Renal pelvis (tissue), 4 donors: ENCODE measurements around the gene KDM1A. TPM values are rescaled to one million over a fixed set of nuclear protein-coding genes. Genes with fewer than 3 reads are reported as not detected.

Source experiments
- DNase-seq: peaks from one replicate; pipeline ENCODE4 v3.0.0-alpha.2; 2013
- polyA plus RNA-seq, 3 donors: library from polyadenylated mRNA; unstranded; fragments of 120-200 nt; gene quantifications; one replicate each; pipeline ENCODE4 v1.2.1, GENCODE V29; 2013; ENCODE audit not compliant: insufficient read length in 3 of 3

KDM1A gene
- polyA plus RNA-seq, 3 donors = 132 to 143 (median 135) TPM

DNA sequence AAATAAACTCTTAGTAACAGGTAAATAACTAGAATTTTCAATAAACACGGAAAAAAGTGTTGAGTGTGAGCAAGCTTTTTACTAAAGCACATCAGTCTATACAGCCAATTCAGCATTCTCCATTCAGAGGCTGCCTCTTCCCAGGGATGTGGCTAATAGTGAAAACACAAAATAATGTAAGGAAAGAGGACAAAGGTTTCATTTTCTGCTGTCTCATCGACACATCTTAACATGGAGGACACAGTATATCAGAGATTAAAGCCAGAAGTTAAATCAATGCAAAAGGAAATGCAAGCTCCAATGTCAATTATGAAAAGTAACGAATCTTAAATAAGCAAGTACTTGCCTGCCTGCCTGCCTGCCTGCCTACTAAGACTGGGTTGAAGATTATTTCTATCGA is 106.2 kb downstream of the KDM1A start:
- no peak for DNase-seq

DNA sequence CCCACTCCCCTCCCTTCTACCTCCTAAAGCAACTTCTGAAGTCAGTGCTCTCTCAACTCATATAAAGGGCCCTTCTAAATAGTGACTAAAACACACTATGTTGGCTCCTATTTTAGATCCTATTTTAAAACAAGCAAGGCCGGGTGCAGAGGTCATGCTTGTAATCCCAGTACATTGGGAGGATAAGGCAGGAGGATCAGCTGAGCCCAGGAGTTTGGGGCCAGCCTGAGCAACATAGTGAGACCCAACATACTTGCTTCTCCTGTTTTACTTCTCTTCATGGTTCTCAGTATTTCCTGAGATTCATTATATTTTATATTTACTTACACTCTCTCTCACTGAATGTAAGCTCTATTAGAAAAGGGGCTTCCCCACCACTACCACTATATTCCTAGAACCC is 106.9 kb downstream of the KDM1A start:
- DNase-seq = no peak

DNA sequence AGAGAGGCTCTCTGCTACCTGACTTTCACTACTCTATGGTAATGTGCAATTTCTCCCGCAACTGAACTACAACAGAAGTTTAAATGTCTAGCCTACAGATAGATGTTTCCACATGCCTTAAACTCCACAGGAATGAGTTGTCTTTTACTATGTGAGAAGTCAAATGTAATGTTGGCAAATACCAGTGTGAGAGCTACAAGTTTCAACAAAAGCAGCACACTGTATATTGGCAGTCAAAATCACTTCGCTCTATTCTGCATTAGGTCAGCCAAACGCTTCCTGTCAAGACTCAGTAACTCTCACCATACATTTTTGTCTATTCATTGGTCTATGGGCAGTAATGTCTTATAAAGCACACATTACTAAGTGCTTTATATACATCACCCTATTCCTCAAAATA is 107.5 kb downstream of the KDM1A start:
- DNase-seq = no peak

DNA sequence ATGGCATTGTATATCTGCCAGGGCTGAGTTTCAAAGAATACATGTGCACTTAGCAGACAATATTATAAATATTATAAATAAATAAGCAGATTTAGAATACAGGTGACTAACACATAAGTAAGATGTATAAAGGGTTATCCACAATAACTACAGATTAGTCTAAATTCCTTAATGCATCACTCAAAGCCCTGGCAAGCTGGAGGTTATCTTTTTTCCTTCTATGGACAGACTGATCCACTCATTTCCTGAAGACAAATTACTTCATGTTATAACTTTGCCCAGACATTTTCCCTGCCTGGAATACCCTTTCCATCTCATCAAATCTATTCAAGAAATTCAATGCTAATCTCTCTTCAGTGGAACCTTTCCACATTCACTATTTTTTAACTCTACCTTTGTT is 110.6 kb downstream of the KDM1A start:
- DNase-seq = no peak

DNA sequence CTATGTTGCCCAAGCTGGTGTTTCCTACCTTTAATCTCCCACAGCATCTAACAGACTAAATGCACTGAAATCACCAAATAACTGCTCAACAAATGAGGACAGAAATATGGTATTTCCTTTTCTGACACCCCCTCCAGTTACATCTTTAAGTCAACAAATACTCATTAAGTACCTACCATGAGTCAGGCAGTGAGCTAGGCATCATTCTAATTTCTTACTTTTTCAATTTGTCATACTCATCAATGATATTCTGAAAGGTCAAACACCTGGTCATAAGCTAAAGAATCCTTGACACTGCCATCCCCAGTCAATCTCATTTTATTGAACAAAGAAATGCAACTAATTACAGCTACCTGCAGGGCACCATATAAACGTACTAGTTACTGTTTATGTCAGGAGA is 112.8 kb downstream of the KDM1A start:
- DNase-seq = no peak

Other genes with a start within 250 kb of the KDM1A start
- gene LACTBL1, start 46.6 kb upstream of the KDM1A start, polyA plus RNA-seq = under 1 TPM in 1 of 3 donors, not detected in 2; 0.14 TPM
- under 1 TPM in 1 of 3 donors, not detected in 2; 0.46 TPM for gene TEX46, start 3.6 kb upstream of the KDM1A start, polyA plus RNA-seq
- gene LUZP1, start 149.4 kb downstream of the KDM1A start, polyA plus RNA-seq = 10 to 100 TPM; 31.4 to 36.7 (median 32.2) TPM
- under 1 TPM; 0.24 to 0.31 (median 0.28) TPM for gene HTR1D, start 198.0 kb downstream of the KDM1A start, polyA plus RNA-seq